Choroid plexus epithelial cell (primary cell): ENCODE results near the gene SFXN2.

ENCODE experiments used
- DNase-seq: peaks from one replicate; pipeline ENCODE4 v3.0.0-alpha.2; 2010; ENCODE audit warnings: low read depth
- H3K4me3 ChIP-seq: 2 replicates; pipeline ENCODE4 v1.5.1; 2011; ENCODE audit warnings: low read depth, mild to moderate bottlenecking, control low read depth, low read length, moderate library complexity
- CTCF ChIP-seq: conservative IDR thresholded peaks from 2 replicates; pipeline ENCODE4 v1.5.1; 2011; ENCODE audit warnings: low read depth, mild to moderate bottlenecking, control low read depth, inconsistent platforms, low read length, moderate library complexity

Gene SFXN2

DNA sequence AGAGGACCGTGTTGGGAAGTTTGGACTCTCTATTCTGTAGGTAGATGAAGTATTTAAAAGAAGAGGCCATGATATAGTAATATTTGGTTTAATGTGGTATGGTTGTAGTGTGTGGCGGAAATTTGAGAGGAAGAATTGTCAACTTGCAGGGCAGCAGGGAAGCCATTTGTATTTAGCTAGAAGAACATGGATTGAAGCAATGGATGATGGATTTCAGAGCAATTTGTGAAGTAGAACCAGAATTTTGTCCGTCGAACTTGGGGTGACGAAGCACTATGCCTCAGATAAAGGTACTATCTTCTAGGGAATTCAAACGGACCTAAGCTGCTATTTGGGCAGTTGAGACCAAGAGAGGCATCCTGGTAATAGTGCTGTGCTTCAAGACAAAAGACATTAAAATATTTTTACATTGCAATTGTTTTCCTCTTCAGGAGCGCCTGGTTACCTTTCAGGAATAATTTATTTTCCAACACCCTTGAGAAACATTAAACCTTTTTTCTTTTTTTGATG lies 28.7 kb downstream of the SFXN2 start:
- DNase-seq, result no peak
- no peak for TF ChIP-seq CTCF
- H3K4me3 ChIP-seq, result no peak overlapping the region

DNA sequence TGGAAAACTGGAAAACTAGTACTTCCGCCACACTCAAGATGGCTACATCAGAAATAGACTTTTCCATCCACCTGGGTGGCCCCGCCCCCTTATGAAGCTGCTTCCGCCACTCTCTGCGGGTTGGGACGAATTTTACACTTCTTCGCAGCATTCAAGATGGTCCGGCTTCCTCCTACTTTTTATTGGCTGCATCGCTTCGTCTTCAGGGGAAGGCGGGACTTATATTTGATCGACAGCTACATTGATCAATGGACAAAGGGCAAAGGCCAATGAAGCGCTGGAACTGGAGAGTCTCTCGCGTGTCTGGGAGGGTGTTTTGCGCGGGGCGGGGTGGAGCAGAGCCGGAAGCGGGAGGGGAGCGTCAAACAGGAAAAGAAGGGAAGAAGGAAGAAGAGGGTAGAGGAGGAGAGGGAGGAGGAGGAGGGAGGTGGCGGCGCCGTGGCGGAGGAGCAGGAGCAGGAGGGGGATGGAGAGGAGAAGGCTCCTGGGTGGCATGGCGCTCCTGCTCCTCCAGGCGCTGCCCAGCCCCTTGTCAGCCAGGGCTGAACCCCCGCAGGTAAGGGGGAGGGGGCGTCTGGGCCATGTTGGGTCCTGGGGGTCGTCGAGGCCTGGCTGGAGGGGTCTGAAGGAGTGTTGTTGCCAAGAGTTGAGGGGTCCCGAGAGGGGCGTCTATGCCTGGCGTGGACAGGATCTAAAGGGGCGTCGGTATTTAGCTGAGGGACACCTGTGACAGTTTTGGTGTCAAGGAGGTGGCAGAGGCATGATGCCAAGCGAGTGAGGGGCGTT lies 29.3 kb downstream of the SFXN2 start, which contains the start of gene WBP1L:
Gene WBP1L, plus strand, starts transcription at position 361 of the 786 bp plus-strand sequence. Its CDS starts 106 bp downstream, at position 467.
- H3K4me3 ChIP-seq, result peak within 1 kb of the TSS; percentile 97
- no peak for TF ChIP-seq CTCF
- DNase-seq, result peak; percentile 100

- no peak for TF ChIP-seq CTCF
- peak overlapping the region; percentile 97 for H3K4me3 ChIP-seq
- peak; percentile 30 for DNase-seq
These were observed 30.1 kb downstream of the SFXN2 start for GRCh38 chr10:102744374-102745051.

DNA sequence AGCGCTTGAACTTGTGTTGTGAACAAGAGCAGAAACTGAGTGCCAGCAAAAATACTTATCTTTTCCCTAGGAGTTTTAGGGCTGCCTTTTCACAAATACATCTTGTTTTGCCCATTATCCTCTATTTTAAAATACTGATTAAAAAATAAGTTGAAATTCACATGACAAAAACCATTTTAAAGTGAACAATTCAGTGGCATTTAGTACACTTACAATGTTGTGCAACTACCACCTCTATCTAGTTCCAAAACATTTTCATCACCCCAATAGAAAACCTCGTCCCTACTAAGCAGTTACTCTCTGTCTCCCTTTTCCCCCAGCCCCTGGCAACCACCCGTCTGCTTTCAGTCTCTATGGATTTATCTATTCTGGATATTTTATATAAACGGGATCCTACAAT lies 30.7 kb downstream of the SFXN2 start:
- no peak for TF ChIP-seq CTCF
- DNase-seq, result no peak
- peak overlapping the region; percentile 97 for H3K4me3 ChIP-seq

GRCh38 chr10:102752266-102752930 lies 38.0 kb downstream of the SFXN2 start:
- TF ChIP-seq CTCF, result no peak
- H3K4me3 ChIP-seq, result no peak overlapping the region
- peak; percentile 67 for DNase-seq

DNA sequence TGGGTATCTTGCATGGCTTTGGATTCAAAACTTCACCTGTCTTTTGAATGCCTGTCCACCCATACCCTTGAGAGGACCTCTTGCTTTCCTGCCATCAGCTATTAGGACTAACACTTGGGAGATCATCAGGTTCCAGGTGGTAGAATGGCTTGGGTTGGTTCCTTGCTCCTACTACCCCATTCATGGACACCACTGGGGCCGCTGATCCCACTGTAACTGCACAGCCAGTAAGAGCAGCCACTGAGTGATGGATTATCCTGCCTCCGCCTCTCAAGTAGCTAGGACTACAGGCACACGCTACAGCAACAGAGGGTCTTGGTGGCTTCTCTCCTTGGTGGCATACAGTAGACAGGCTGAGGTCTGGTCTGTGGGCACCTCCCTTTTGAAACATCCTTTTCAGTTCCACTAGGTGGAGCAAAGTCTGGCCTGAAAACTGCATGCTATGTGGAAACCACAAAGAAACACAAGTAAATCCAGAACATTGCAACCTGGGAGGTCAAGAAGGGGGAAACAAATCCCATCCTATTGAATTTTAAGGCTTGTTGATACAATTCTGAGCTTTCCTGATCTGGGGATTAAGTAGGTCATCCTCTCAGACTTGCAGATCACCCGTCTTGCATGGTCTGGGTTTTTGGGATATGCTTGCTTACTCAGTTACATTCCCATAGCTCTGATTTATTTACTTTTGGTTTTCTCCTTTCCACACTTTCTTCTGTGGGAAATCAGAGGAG lies 38.7 kb downstream of the SFXN2 start:
- DNase-seq, result peak; percentile 89
- H3K4me3 ChIP-seq, result no peak overlapping the region
- peak; percentile 85 for TF ChIP-seq CTCF
